MCF 10A (cell line): ENCODE measurements around the gene ID3. TPM values are rescaled to one million over a fixed set of nuclear protein-coding genes. Genes with fewer than 3 reads are reported as not detected.

Source experiments
- BruUV-seq: library from RNA; stranded (reverse); fragments of 400-500 nt; replicated peaks from 2 replicates; lab custom pipeline; 2021; lab: Mats Ljungman, UMichigan
- CTCF ChIA-PET: fragments of 300-600 bp; sonication (Branson Sonifier 250); formaldehyde crosslinking; extraction: SDS; loops from one replicate; lab custom pipeline; 2021; ENCODE audit warnings: antibody characterized with exemption, inconsistent platforms; lab: Yijun Ruan, JAX
- POLR2A ChIA-PET: fragments of 300-600, 350-650 bp; sonication (Branson Sonifier 250); formaldehyde crosslinking; extraction: SDS; loops from one replicate; lab custom pipeline; 2020; ENCODE audit warnings: antibody characterized with exemption, inconsistent platforms; lab: Yijun Ruan, JAX
- DNase-seq: peaks from one replicate; pipeline ENCODE4 v3.0.0-alpha.2; 2018; ENCODE audit not compliant: unreplicated experiment
- H3K27ac Mint-ChIP-seq: one replicate; pipeline ENCODE4 v1.8.0; 2022; ENCODE audit warnings: mild to moderate bottlenecking, low read depth, mixed read lengths; ENCODE audit not compliant: unreplicated experiment
- H3K27me3 Mint-ChIP-seq: one replicate; pipeline ENCODE4 v1.8.0; 2022; ENCODE audit warnings: mixed read lengths; ENCODE audit not compliant: insufficient read depth, unreplicated experiment
- H3K36me3 Mint-ChIP-seq: one replicate; pipeline ENCODE4 v1.8.0; 2022; ENCODE audit warnings: mild to moderate bottlenecking, moderate library complexity, mixed read lengths; ENCODE audit not compliant: insufficient read depth, unreplicated experiment
- H3K4me1 Mint-ChIP-seq: one replicate; pipeline ENCODE4 v1.8.0; 2022; ENCODE audit warnings: mixed read lengths; ENCODE audit not compliant: insufficient read depth, unreplicated experiment
- H3K4me3 Mint-ChIP-seq: one replicate; pipeline ENCODE4 v1.8.0; 2022; ENCODE audit warnings: mild to moderate bottlenecking, moderate library complexity, mixed read lengths; ENCODE audit not compliant: unreplicated experiment
- H3K9me3 Mint-ChIP-seq: one replicate; pipeline ENCODE4 v1.8.0; 2022; ENCODE audit warnings: mixed read lengths; ENCODE audit not compliant: unreplicated experiment
- intact Hi-C: fragments of 100-400 bp; cut with micrococcal nuclease; formaldehyde crosslinking; loops from 2 replicates; pipeline ENCODE4 v1.14.1; 2022
- total RNA-seq: library from RNA; stranded (reverse); gene quantifications from 2 replicates; pipeline ENCODE4 v1.2.3, GENCODE V29; 2022
- TF ChIP-seq, protein P1 (sequence below): fragments of 200-600 bp; IDR thresholded peaks from one replicate; pipeline ENCODE4 v1.8.0; 2022; ENCODE audit warnings: antibody characterized with exemption, mild to moderate bottlenecking; ENCODE audit not compliant: unreplicated experiment

Gene ID3
- total RNA-seq, 1 experiment from 2014 or later: 34.8 TPM

DNA sequence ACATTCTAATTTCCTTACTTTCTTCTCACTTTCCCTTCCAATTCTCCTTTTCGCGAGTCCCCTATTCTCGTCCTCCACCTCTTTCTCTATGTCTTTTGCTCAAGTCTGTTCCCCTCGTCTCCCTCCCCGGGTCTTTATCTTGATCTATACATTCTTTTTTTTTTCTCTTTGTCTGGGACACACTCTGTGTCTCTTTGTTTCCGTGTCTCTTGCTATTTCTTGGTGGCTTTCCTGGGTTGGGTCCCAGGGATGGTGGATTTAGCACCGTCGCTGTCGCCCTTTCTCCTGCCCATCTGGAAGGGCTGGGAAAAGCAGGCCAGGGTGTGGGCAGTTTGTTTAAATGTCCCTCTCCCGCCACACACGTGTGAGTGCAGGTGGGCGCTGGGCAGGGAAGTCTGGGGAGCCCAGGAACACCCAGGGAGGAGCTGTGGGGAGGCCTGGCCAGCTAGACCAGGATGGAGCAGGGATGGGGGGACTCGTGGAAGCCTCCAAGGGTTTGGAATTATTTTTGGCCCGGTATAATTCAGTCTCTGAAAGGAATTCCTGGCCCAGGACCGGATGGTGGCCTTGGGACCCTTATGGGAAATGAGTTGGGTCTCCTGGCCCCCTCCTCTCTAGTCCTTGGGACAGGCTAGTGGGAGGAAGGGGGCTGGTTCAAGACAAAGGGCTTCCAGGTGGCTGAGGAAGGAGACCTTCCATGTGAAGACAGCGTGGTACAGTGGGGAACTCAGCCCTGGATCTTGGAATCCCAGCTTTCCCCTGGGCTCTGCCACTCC is 9.5 kb upstream of the ID3 start:
- Mint-ChIP-seq H3K36me3 (no peaks in the 10 kb centered on the region), H3K4me1 (peaks cover 6% of the 10 kb centered on the region), H3K4me3 (no peak overlapping the region), H3K27me3 (peaks cover 12% of the 10 kb centered on the region), H3K27ac (no peak overlapping the region), H3K9me3 (no peaks in the 10 kb centered on the region)
- intact Hi-C loops: no loop called here
- no TSS peak for BruUV-seq
- TF ChIP-seq, protein P1, sequence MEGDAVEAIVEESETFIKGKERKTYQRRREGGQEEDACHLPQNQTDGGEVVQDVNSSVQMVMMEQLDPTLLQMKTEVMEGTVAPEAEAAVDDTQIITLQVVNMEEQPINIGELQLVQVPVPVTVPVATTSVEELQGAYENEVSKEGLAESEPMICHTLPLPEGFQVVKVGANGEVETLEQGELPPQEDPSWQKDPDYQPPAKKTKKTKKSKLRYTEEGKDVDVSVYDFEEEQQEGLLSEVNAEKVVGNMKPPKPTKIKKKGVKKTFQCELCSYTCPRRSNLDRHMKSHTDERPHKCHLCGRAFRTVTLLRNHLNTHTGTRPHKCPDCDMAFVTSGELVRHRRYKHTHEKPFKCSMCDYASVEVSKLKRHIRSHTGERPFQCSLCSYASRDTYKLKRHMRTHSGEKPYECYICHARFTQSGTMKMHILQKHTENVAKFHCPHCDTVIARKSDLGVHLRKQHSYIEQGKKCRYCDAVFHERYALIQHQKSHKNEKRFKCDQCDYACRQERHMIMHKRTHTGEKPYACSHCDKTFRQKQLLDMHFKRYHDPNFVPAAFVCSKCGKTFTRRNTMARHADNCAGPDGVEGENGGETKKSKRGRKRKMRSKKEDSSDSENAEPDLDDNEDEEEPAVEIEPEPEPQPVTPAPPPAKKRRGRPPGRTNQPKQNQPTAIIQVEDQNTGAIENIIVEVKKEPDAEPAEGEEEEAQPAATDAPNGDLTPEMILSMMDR: no peak
- DNase-seq: no peak
- ChIA-PET CTCF (interaction anchor here (0.6 kb wide), 1 partner anchor 173 kb away, joined by 3 read pairs; no protein-coding TSS in a partner anchor), POLR2A (no interaction called here)

DNA sequence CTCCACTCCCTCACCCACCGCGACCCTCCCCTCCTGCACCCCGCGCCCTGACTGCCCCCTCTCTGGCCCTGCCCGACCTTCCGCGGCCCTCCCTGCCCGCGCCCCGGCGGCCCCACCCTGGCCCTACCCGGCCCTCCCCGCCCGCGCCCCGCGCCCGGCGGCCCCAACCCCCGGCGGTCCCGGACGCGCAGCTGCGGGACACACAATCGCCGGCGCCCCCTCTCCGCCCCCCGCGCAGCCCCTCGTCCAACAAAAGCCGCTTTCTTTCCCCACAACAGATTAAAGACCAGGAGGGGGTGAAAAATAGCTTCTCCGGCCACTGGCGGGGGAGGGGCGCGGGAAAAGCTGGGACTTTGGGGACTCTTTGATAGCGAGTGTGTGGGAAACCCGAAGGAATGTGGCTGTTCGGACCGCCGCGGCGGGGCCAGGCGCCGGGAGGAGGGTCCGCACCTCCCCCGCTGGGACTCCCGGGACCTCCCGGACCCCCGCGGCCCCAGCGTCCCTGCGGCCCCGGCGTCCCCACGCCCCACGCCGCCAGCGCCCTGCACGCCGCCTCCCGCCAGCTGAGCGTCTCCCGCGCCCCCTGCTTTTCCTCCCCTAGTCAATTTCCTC is 8.8 kb upstream of the ID3 start:
- no peaks in the 10 kb centered on the region for H3K36me3 Mint-ChIP-seq
- CTCF ChIA-PET: no interaction called here
- BruUV-seq: no TSS peak
- H3K4me3 Mint-ChIP-seq: no peak overlapping the region
- peaks cover 13% of the 10 kb centered on the region for H3K4me1 Mint-ChIP-seq
- intact Hi-C loops: no loop called here
- TF ChIP-seq, protein P1: no peak
- H3K27me3 Mint-ChIP-seq: peaks cover 12% of the 10 kb centered on the region
- DNase-seq: no peak
- POLR2A ChIA-PET: no interaction called here
- no peaks in the 10 kb centered on the region for H3K9me3 Mint-ChIP-seq
- no peak overlapping the region for H3K27ac Mint-ChIP-seq

DNA sequence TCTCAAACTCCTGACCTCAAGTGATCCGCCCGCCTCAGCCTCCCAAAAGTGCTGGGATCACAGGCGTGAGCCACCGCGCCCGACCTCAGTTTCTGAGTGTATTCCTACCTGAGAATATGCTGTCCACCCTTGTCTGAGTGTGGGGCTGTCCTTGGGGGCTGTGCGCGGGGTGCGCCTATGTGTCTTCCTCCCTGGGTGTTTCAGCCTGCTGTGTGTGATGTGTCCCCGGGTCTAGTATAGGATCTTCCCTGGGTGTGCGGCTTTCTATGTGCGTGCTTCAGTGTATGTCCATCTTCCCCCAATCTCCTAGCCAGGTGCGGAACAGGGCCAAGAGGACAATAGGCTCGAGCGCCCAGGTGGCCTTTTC is 8.3 kb upstream of the ID3 start:
- no TSS peak for BruUV-seq
- TF ChIP-seq, protein P1: no peak
- Mint-ChIP-seq H3K9me3 (no peaks in the 10 kb centered on the region), H3K4me1 (peaks cover 17% of the 10 kb centered on the region), H3K36me3 (no peaks in the 10 kb centered on the region), H3K27ac (no peak overlapping the region), H3K27me3 (peaks cover 12% of the 10 kb centered on the region), H3K4me3 (no peak overlapping the region)
- ChIA-PET POLR2A (no interaction called here), CTCF (no interaction called here)
- no peak for DNase-seq
- intact Hi-C loops: no loop called here

DNA sequence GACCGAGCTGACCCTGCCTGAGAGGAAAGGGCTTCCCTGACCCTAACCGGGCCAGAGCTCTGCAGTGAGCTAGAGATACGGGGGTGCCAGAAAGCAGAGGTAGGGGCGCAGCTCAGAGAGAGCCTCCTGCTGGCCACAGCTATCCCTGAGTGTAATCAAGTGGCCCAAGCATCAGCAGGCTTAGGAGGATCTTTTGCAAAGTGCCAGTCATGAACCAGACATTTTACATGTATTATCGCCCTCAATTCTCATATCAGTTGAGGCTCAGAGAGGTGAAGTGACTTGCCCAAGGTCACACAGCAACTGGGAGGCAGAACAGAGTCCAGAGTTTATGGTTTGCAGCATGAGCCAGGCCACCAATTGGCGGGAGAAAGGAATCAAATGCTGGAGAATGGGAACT is 7.0 kb upstream of the ID3 start:
- H3K27me3 Mint-ChIP-seq: peaks cover 12% of the 10 kb centered on the region
- intact Hi-C loops: no loop called here
- no peaks in the 10 kb centered on the region for H3K9me3 Mint-ChIP-seq
- no peak overlapping the region for H3K4me3 Mint-ChIP-seq
- POLR2A ChIA-PET: interaction anchor here (3.5 to 12.1 kb wide), 2 partner anchors 10 to 23 kb away, joined by 27 to 622 read pairs; no protein-coding TSS in a partner anchor
- H3K27ac Mint-ChIP-seq: no peak overlapping the region
- no TSS peak for BruUV-seq
- DNase-seq: no peak
- no peaks in the 10 kb centered on the region for H3K36me3 Mint-ChIP-seq
- peaks cover 24% of the 10 kb centered on the region for H3K4me1 Mint-ChIP-seq
- CTCF ChIA-PET: no interaction called here
- TF ChIP-seq, protein P1: no peak
